ENCODE measurements around the gene THSD7B. TPM values are rescaled to one million over a fixed set of nuclear protein-coding genes. Genes with fewer than 3 reads are reported as not detected.

THSD7B gene
- total and polyA plus RNA-seq, 2 donors from 2014 or later, result 0.34 to 0.85 TPM

DNA sequence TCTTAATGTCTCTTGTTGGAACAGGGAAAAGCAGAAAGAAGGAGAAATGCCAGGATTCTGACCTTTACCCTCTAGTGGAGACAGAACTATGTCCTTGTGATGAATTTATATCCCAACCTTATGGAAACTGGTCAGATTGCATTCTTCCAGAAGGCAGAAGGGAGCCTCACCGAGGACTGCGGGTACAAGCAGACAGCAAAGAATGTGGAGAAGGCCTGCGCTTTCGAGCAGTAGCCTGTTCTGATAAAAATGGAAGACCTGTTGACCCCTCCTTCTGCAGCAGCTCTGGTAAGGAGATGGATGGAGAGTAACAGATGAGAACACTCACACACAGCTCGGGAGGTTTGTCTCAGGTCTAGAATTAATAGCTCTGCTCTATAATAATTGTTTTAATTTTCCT lies 646.2 kb downstream of the THSD7B start:
- intact Hi-C loops (cut with DNase I), result no loop called here
- H3K4me3 ChIP-seq (ENCODE audit: low read length in 3 of 3), result no peak overlapping the region
- no peaks in the 10 kb centered on the region for H3K36me3 ChIP-seq (ENCODE audit: control insufficient read depth in 2 of 3, insufficient read depth in 3 of 3, low read length in 3 of 3)
- DNase-seq, result no peak
- H3K27me3 ChIP-seq (ENCODE audit: control insufficient read depth, insufficient read depth, low read length), result no peaks in the 10 kb centered on the region
- no peak for FAIRE-seq
- no peak overlapping the region for H3K27ac ChIP-seq (ENCODE audit: low read depth in 2 of 2, low read length in 2 of 2)
- no peak overlapping the region for H3K9ac ChIP-seq (ENCODE audit: low read length in 3 of 3)
- H3K4me1 ChIP-seq (ENCODE audit: control insufficient read depth in 2 of 3, insufficient read depth in 2 of 3, low read depth in 1 of 3, low read length in 3 of 3), result no peaks in the 10 kb centered on the region
- no peaks in the 10 kb centered on the region for H3K9me3 ChIP-seq (ENCODE audit: control insufficient read depth in 2 of 3, insufficient read depth in 1 of 3, low read length in 3 of 3)
- TF ChIP-seq CTCF (IDR thresholded peaks at IDR 0.05; ENCODE audit: borderline replicate concordance, extremely low read depth, insufficient read depth), result no peak

DNA sequence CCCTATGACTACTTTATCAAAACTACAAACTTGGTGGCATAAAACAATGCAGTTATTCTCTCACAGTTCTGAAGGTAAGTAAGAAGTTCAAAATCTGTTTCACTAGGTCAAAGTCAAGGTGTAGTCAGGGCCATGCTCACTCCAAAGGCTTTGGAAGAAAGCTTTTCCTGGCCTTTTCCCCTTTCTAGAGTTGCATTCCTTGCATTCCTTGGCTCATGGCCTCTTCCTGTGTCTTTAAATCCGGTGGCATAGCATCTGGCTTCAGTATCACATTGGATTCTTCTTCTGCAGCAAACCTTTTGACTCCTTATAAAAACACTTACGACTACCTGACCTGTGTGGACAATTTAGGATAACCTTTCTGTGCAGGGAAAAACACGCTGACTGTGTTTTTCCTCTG lies 655.4 kb downstream of the THSD7B start:
- DNase-seq (no peak), FAIRE-seq (no peak)
- no peak overlapping the region for H3K4me3 ChIP-seq (ENCODE audit: low read length in 3 of 3)
- peaks cover 0 to 18% (median 4%) of the 10 kb centered on the region in 3 donors for H3K9me3 ChIP-seq (ENCODE audit: control insufficient read depth in 2 of 3, insufficient read depth in 1 of 3, low read length in 3 of 3)
- H3K4me1 ChIP-seq (ENCODE audit: control insufficient read depth in 2 of 3, insufficient read depth in 2 of 3, low read depth in 1 of 3, low read length in 3 of 3), result no peaks in the 10 kb centered on the region
- H3K9ac ChIP-seq (ENCODE audit: low read length in 3 of 3), result no peak overlapping the region
- H3K27ac ChIP-seq (ENCODE audit: low read depth in 2 of 2, low read length in 2 of 2), result no peak overlapping the region
- no peaks in the 10 kb centered on the region for H3K27me3 ChIP-seq (ENCODE audit: control insufficient read depth, insufficient read depth, low read length)
- intact Hi-C loops (cut with DNase I), result no loop called here
- no peak for TF ChIP-seq CTCF (IDR thresholded peaks at IDR 0.05; ENCODE audit: borderline replicate concordance, extremely low read depth, insufficient read depth)
- no peaks in the 10 kb centered on the region for H3K36me3 ChIP-seq (ENCODE audit: control insufficient read depth in 2 of 3, insufficient read depth in 3 of 3, low read length in 3 of 3)

GRCh38 chr2:137435162-137435561 lies 669.8 kb downstream of the THSD7B start:
- no peaks in the 10 kb centered on the region for H3K27me3 ChIP-seq (ENCODE audit: control insufficient read depth, insufficient read depth, low read length)
- intact Hi-C loops (cut with DNase I), result no loop called here
- no peak for FAIRE-seq
- TF ChIP-seq CTCF (IDR thresholded peaks at IDR 0.05; ENCODE audit: borderline replicate concordance, extremely low read depth, insufficient read depth), result no peak
- no peaks in the 10 kb centered on the region for H3K4me1 ChIP-seq (ENCODE audit: control insufficient read depth in 2 of 3, insufficient read depth in 2 of 3, low read depth in 1 of 3, low read length in 3 of 3)
- H3K27ac ChIP-seq (ENCODE audit: low read depth in 2 of 2, low read length in 2 of 2), result no peak overlapping the region
- H3K9ac ChIP-seq (ENCODE audit: low read length in 3 of 3), result no peak overlapping the region
- H3K9me3 ChIP-seq (ENCODE audit: control insufficient read depth in 2 of 3, insufficient read depth in 1 of 3, low read length in 3 of 3), result no peaks in the 10 kb centered on the region
- H3K4me3 ChIP-seq (ENCODE audit: low read length in 3 of 3), result no peak overlapping the region
- no peak for DNase-seq
- H3K36me3 ChIP-seq (ENCODE audit: control insufficient read depth in 2 of 3, insufficient read depth in 3 of 3, low read length in 3 of 3), result no peaks in the 10 kb centered on the region

- intact Hi-C loops (cut with DNase I), result no loop called here
- Histone ChIP-seq H3K4me3 (ENCODE audit: low read length in 3 of 3) (no peak overlapping the region), H3K27ac (ENCODE audit: low read depth in 2 of 2, low read length in 2 of 2) (no peak overlapping the region), H3K9me3 (ENCODE audit: control insufficient read depth in 2 of 3, insufficient read depth in 1 of 3, low read length in 3 of 3) (no peaks in the 10 kb centered on the region), H3K9ac (ENCODE audit: low read length in 3 of 3) (no peak overlapping the region), H3K27me3 (ENCODE audit: control insufficient read depth, insufficient read depth, low read length) (no peaks in the 10 kb centered on the region), H3K36me3 (ENCODE audit: control insufficient read depth in 2 of 3, insufficient read depth in 3 of 3, low read length in 3 of 3) (no peaks in the 10 kb centered on the region), H3K4me1 (ENCODE audit: control insufficient read depth in 2 of 3, insufficient read depth in 2 of 3, low read depth in 1 of 3, low read length in 3 of 3) (no peaks in the 10 kb centered on the region)
- TF ChIP-seq CTCF (IDR thresholded peaks at IDR 0.05; ENCODE audit: borderline replicate concordance, extremely low read depth, insufficient read depth), result no peak
- DNase-seq (no peak), FAIRE-seq (no peak)
Observed at GRCh38 chr2:137437386-137437785, 672.0 kb downstream of the THSD7B start.
